Islet precursor cell (in vitro differentiated cells): ENCODE measurements around the gene TEAD1.

Source experiments
- DNase-seq: peaks from one replicate; pipeline ENCODE4 v3.0.0-alpha.2; 2018

Gene TEAD1

GRCh38 chr11:12768726-12769673 lies 94.8 kb downstream of the TEAD1 start:
- DNase-seq: no peak

GRCh38 chr11:12769834-12770345 lies 95.7 kb downstream of the TEAD1 start:
- no peak for DNase-seq

- DNase-seq: no peak
These were observed 96.2 kb downstream of the TEAD1 start for GRCh38 chr11:12770435-12770834.

GRCh38 chr11:12770966-12771597 lies 96.9 kb downstream of the TEAD1 start:
- no peak for DNase-seq

- no peak for DNase-seq
These were observed 97.7 kb downstream of the TEAD1 start for GRCh38 chr11:12771875-12772274.

GRCh38 chr11:12772324-12772723 lies 98.1 kb downstream of the TEAD1 start:
- no peak for DNase-seq

- no peak for DNase-seq
These were observed 99.4 kb downstream of the TEAD1 start for GRCh38 chr11:12773591-12773990.

GRCh38 chr11:12775955-12776354 lies 101.7 kb downstream of the TEAD1 start:
- DNase-seq: no peak

- DNase-seq: no peak
These were observed 103.1 kb downstream of the TEAD1 start for GRCh38 chr11:12777208-12777874.

GRCh38 chr11:12778240-12778905 lies 104.2 kb downstream of the TEAD1 start:
- DNase-seq: no peak

GRCh38 chr11:12783765-12784164 lies 109.5 kb downstream of the TEAD1 start:
- no peak for DNase-seq

GRCh38 chr11:12784445-12784844 lies 110.2 kb downstream of the TEAD1 start:
- DNase-seq: no peak

- no peak for DNase-seq
These were observed 110.8 kb downstream of the TEAD1 start for GRCh38 chr11:12784987-12785386.

- DNase-seq: no peak
These were observed 111.7 kb downstream of the TEAD1 start for GRCh38 chr11:12785901-12786300.

- no peak for DNase-seq
These were observed 112.2 kb downstream of the TEAD1 start for GRCh38 chr11:12786450-12786849.

- no peak for DNase-seq
These were observed 112.7 kb downstream of the TEAD1 start for GRCh38 chr11:12786891-12787290.

- DNase-seq: peak; percentile 72
These were observed 113.6 kb downstream of the TEAD1 start for GRCh38 chr11:12787847-12788246.

GRCh38 chr11:12789054-12789453 lies 114.8 kb downstream of the TEAD1 start:
- DNase-seq: no peak

- no peak for DNase-seq
These were observed 115.5 kb downstream of the TEAD1 start for GRCh38 chr11:12789596-12790215.

GRCh38 chr11:12790861-12791616 lies 116.8 kb downstream of the TEAD1 start:
- DNase-seq: no peak

- no peak for DNase-seq
These were observed 117.8 kb downstream of the TEAD1 start for GRCh38 chr11:12792018-12792417.

GRCh38 chr11:12792590-12792989 lies 118.4 kb downstream of the TEAD1 start:
- DNase-seq: no peak
